GM12878 (cell line): ENCODE results near the gene NDUFA5. TPM values are rescaled to one million over a fixed set of nuclear protein-coding genes. Genes with fewer than 3 reads are reported as not detected.

Source experiments
- ATAC-seq: fragments of 200-7000 bp; cut with Tn5 transposase; 3 replicates; pipeline ENCODE4 v1.9.1; 2020; ENCODE audit warnings: mild to moderate bottlenecking, moderate library complexity
- BruUV-seq: library from RNA; stranded (reverse); fragments of 400-500 nt; replicated peaks from 2 replicates; lab custom pipeline; 2021; lab: Mats Ljungman, UMichigan
- CTCF ChIA-PET: fragments of 300-600 bp; sonication (Branson Sonifier 250); formaldehyde crosslinking; extraction: SDS; loops from one replicate; lab custom pipeline; 2021; ENCODE audit warnings: inconsistent platforms; lab: Yijun Ruan, JAX
- POLR2A ChIA-PET: fragments of 350-600 bp; formaldehyde crosslinking; extraction: SDS; loops from one replicate; lab custom pipeline; 2021; ENCODE audit warnings: inconsistent platforms; lab: Charles Lee
- RAD21 ChIA-PET: fragments of 300-600 bp; sonication (Branson Sonifier 250); formaldehyde crosslinking; loops from one replicate; lab custom pipeline; 2023; ENCODE audit warnings: antibody characterized with exemption; ENCODE audit not compliant: unreplicated experiment; lab: Charles Lee
- SMC1A ChIA-PET: fragments of 300-600 bp; sonication (Branson Sonifier 250); formaldehyde crosslinking; loops from one replicate; lab custom pipeline; 2023; ENCODE audit not compliant: unreplicated experiment, uncharacterized antibody; lab: Charles Lee
- DNase-seq: peaks from one replicate; pipeline ENCODE4 v3.0.0-alpha.2; 2011; ENCODE audit warnings: low read depth, low spot score
- FAIRE-seq: peaks from 3 replicates; lab custom pipeline; 2011; peaks lifted over from hg19 to GRCh38; lab: Jason Lieb, UNC
- H2AFZ ChIP-seq: 2 replicates; pipeline ENCODE4 v1.6.0; 2011; ENCODE audit warnings: low read depth, low read length, control low read depth; ENCODE audit not compliant: control insufficient read depth
- H3K27ac ChIP-seq: 2 replicates; pipeline ENCODE4 v1.5.1; 2011; ENCODE audit warnings: control low read depth; ENCODE audit not compliant: control insufficient read depth, insufficient read depth
- H3K27me3 ChIP-seq, 2 experiments: replicated peaks in 1 of 2; 2 replicates each; pipeline versions ENCODE4 v1.6.0 to v1.6.1; 2011; ENCODE audit warnings: low read length in 1 of 2; ENCODE audit not compliant: control insufficient read depth in 2 of 2, insufficient read depth in 2 of 2
- H3K36me3 ChIP-seq, 2 experiments: 2 replicates each; pipeline ENCODE4 v1.5.1; 2011; ENCODE audit warnings: low read length in 1 of 2; ENCODE audit not compliant: control insufficient read depth in 2 of 2, insufficient read depth in 2 of 2
- H3K4me1 ChIP-seq: 2 replicates; pipeline ENCODE4 v1.6.1; 2011; ENCODE audit warnings: mild to moderate bottlenecking, low read length, moderate library complexity, mixed read lengths; ENCODE audit not compliant: control insufficient read depth, insufficient read depth
- H3K4me2 ChIP-seq: 2 replicates; pipeline ENCODE4 v1.6.0; 2011; ENCODE audit warnings: control low read depth; ENCODE audit not compliant: control insufficient read depth, insufficient read depth
- H3K4me3 ChIP-seq: fragments of 200-600 bp; sonication (generic); 2 replicates; pipeline ENCODE4 v1.5.1; 2016
- H3K79me2 ChIP-seq: 2 replicates; pipeline ENCODE4 v1.6.0; 2011; ENCODE audit warnings: low read length; ENCODE audit not compliant: control insufficient read depth, insufficient read depth
- H3K9ac ChIP-seq: 2 replicates; pipeline ENCODE4 v1.8.0; 2011; ENCODE audit warnings: low read length, control low read depth, mixed read lengths; ENCODE audit not compliant: control insufficient read depth, insufficient read depth
- H3K9me3 ChIP-seq: replicated peaks from 3 replicates; pipeline ENCODE4 v1.5.1; 2011; ENCODE audit warnings: mild to moderate bottlenecking, low read length; ENCODE audit not compliant: control insufficient read depth, insufficient read depth
- H4K20me1 ChIP-seq: 2 replicates; pipeline ENCODE4 v1.6.0; 2011; ENCODE audit not compliant: control insufficient read depth, insufficient read depth
- BHLHE40 ChIP-seq, 2 experiments: fragments of 450-650 bp in 1 of 2; IDR thresholded peaks; 2 replicates each; pipeline ENCODE4 v1.6.1; 2011 to 2017; ENCODE audit warnings: low read depth in 2 of 2, borderline replicate concordance in 1 of 2, improper control_type of control experiment in 1 of 2, low read length in 1 of 2, mild to moderate bottlenecking in 1 of 2
- BMI1 ChIP-seq: fragments of 450-650 bp; IDR thresholded peaks from 2 replicates; pipeline ENCODE4 v1.6.1; 2016; ENCODE audit warnings: mild to moderate bottlenecking, moderate library complexity, borderline replicate concordance
- BRCA1 ChIP-seq: IDR thresholded peaks from 2 replicates; pipeline ENCODE4 v1.6.1; 2011; ENCODE audit warnings: low read depth, low read length, improper control_type of control experiment
- CHD2 ChIP-seq: IDR thresholded peaks from 2 replicates; pipeline ENCODE4 v1.6.1; 2011; ENCODE audit warnings: low read depth, low read length, improper control_type of control experiment, borderline replicate concordance
- KLF5 ChIP-seq: fragments of 450-650 bp; IDR thresholded peaks from 2 replicates; pipeline ENCODE4 v1.6.1; 2014; ENCODE audit warnings: mild to moderate bottlenecking; ENCODE audit not compliant: partially characterized antibody
- RB1 ChIP-seq: fragments of 450-650 bp; formaldehyde crosslinking; IDR thresholded peaks from 2 replicates; pipeline ENCODE4 v1.6.1; 2017; ENCODE audit warnings: mild to moderate bottlenecking, borderline replicate concordance
- SUPT20H ChIP-seq: IDR thresholded peaks from 2 replicates; pipeline ENCODE4 v1.6.1; 2011; ENCODE audit warnings: low read depth, mild to moderate bottlenecking, low read length, moderate library complexity, borderline replicate concordance; ENCODE audit not compliant: control insufficient read depth
- ZSCAN29 ChIP-seq: fragments of 450-650 bp; IDR thresholded peaks from 2 replicates; pipeline ENCODE4 v1.6.1; 2017; ENCODE audit warnings: mild to moderate bottlenecking, moderate library complexity
- WGBS: methylation state at CpG from one replicate; pipeline ENCODE4 v1.1.6; 2016; ENCODE audit warnings: low lambda C conversion rate; ENCODE audit not compliant: insufficient replicate concordance, insufficient coverage; ENCODE audit errors: missing lambda C conversion rate; 5-methylcytosine and 5-hydroxymethylcytosine counted together
- in situ Hi-C: fragments of 300-500 bp; cut with MboI; formaldehyde crosslinking; loops from 9 replicates; pipeline ENCODE4 v1.14.3; 2018; ENCODE audit warnings: mixed read lengths
- intact Hi-C: fragments of 100-400 bp; cut with micrococcal nuclease; formaldehyde crosslinking; loops from one replicate; pipeline ENCODE4 v1.14.2; 2022; ENCODE audit not compliant: unreplicated experiment
- polyA plus RNA-seq, 11 experiments: library from polyadenylated mRNA; depleted of rRNA in 4 of 11; unstranded in 6 of 11; stranded (reverse) in 5 of 11; fragments of >200 nt; fragmentation: Nextera tagmentation in 4 of 11; fragmentation: Illumina TruSeq in 1 of 11; extraction: Ambion mirVana in 4 of 11; extraction: Trizol in 1 of 11; gene quantifications; 1 replicate in 1 of 11; 2 replicates in 10 of 11; pipeline versions ENCODE4 v1.2.1 to v1.2.3, GENCODE V29; 2011 to 2016; ENCODE audit warnings: inconsistent platforms in 2 of 11, missing spikeins in 2 of 11, low read depth in 1 of 11
- total RNA-seq, 4 experiments: library from RNA; depleted of rRNA in 3 of 4; stranded (reverse); fragments of >200 nt in 3 of 4; fragmentation: Illumina TruSeq in 1 of 4; extraction: Trizol in 1 of 4; gene quantifications; 2 replicates each; pipeline versions ENCODE4 v1.2.1 to v1.2.3, GENCODE V29; 2013 to 2021
- TF ChIP-seq, protein P1 (sequence below): fragments of 450-650 bp; IDR thresholded peaks from 2 replicates; pipeline ENCODE4 v1.6.1; 2018; ENCODE audit warnings: mild to moderate bottlenecking, low read depth, moderate library complexity; ENCODE audit not compliant: partially characterized antibody
- TF ChIP-seq, protein P2 (sequence below): fragments of 450-650 bp; IDR thresholded peaks from 2 replicates; pipeline ENCODE4 v1.6.1; 2017; ENCODE audit warnings: mild to moderate bottlenecking, moderate library complexity

Gene NDUFA5
- total and polyA plus RNA-seq, 10 of the 15 experiments (the other 5 are each of a cell fraction or from before 2014, with no cell fraction given), result 51.0 to 209 (median 86.9) TPM

DNA sequence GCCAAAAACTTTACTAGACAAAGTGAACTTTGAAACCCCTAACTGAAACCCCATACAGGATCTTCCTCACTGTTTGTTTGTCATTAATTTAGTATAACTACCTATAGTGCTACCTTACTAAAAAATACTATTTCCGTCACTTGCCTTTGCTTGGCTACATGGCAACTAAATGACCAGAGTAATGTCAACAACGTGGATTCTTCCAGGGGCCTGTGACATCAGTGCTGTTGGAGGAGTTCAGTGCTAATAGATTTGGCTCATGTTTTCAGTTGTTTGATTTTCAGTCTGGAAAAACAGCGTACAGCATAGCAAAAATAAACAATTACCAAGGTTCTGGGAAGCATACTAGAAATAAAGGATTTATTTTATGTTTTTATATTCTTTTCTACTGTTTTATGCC is 41.0 kb upstream of the NDUFA5 start:
- ChIA-PET POLR2A (no interaction called here), RAD21 (no interaction called here), CTCF (no interaction called here), SMC1A (no interaction called here)
- BruUV-seq, result no TSS peak
- no peaks in the 10 kb centered on the region for H3K9me3 ChIP-seq
- no peaks in the 10 kb centered on the region for H3K36me3 ChIP-seq
- H3K27me3 ChIP-seq, result no peaks in the 10 kb centered on the region; a peak in 1 of 4 replicates
- no peaks in the 10 kb centered on the region for H3K4me1 ChIP-seq
- no peaks in the 10 kb centered on the region for H3K79me2 ChIP-seq
- H2AFZ ChIP-seq, result no peak overlapping the region
- ATAC-seq (no peak), FAIRE-seq (no peak)
- intact Hi-C loops (no loop called here), in situ Hi-C loops (no loop called here)
- no peak overlapping the region for H3K27ac ChIP-seq
- H3K4me2 ChIP-seq, result no peak overlapping the region
- 13% methylated on average over 3 of the region's 3 CpGs for WGBS
- no peak overlapping the region for H3K4me3 ChIP-seq
- H4K20me1 ChIP-seq, result no peaks in the 10 kb centered on the region
- H3K9ac ChIP-seq, result no peak overlapping the region
- no peak for TF ChIP-seq KLF5
- TF ChIP-seq, protein P1, sequence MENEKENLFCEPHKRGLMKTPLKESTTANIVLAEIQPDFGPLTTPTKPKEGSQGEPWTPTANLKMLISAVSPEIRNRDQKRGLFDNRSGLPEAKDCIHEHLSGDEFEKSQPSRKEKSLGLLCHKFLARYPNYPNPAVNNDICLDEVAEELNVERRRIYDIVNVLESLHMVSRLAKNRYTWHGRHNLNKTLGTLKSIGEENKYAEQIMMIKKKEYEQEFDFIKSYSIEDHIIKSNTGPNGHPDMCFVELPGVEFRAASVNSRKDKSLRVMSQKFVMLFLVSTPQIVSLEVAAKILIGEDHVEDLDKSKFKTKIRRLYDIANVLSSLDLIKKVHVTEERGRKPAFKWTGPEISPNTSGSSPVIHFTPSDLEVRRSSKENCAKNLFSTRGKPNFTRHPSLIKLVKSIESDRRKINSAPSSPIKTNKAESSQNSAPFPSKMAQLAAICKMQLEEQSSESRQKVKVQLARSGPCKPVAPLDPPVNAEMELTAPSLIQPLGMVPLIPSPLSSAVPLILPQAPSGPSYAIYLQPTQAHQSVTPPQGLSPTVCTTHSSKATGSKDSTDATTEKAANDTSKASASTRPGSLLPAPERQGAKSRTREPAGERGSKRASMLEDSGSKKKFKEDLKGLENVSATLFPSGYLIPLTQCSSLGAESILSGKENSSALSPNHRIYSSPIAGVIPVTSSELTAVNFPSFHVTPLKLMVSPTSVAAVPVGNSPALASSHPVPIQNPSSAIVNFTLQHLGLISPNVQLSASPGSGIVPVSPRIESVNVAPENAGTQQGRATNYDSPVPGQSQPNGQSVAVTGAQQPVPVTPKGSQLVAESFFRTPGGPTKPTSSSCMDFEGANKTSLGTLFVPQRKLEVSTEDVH, result no peak
- TF ChIP-seq BMI1, result no peak
- TF ChIP-seq, all 136 proteins: peak for 0
- no peak for DNase-seq

DNA sequence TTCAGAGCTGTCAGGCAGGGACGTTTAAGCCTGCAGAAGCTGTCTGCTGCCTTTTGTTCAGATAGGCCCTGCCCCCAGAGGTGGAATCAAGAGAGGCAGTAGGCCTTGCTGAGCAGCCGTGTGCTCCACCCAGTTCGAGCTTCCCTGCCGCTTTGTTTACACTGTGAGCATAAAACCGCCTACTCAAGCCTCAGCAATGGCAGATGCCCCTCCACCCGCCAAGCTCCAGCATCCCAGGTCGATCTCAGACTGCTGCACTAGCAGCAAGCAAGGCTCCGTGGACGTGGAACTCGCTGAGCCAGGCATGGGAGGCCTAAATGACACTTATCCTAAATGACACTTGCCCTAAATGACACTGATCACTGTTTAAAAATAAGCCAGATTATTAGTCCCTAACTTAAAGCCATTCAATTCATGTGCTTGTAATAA is 37.2 kb upstream of the NDUFA5 start:
- SMC1A ChIA-PET, result interaction anchor here (0.5 kb wide), 1 partner anchor 12 kb away, joined by 3 read pairs; no protein-coding TSS in a partner anchor
- Histone ChIP-seq H3K4me3 (no peak overlapping the region), H3K4me1 (no peaks in the 10 kb centered on the region), H3K4me2 (no peak overlapping the region), H3K27ac (no peak overlapping the region), H3K9ac (no peak overlapping the region), H4K20me1 (no peaks in the 10 kb centered on the region), H3K27me3 (no peaks in the 10 kb centered on the region; a peak in 1 of 4 replicates), H3K9me3 (no peaks in the 10 kb centered on the region), H3K36me3 (no peaks in the 10 kb centered on the region), H2AFZ (no peak overlapping the region), H3K79me2 (no peaks in the 10 kb centered on the region)
- CTCF ChIA-PET, result interaction anchor here (1.4 to 1.7 kb wide), 2 partner anchors 20 to 101 kb away, joined by 4 read pairs; no protein-coding TSS in a partner anchor
- POLR2A ChIA-PET, result no interaction called here
- in situ Hi-C loops (no loop called here), intact Hi-C loops (no loop called here)
- no TSS peak for BruUV-seq
- FAIRE-seq (no peak), DNase-seq (no peak), ATAC-seq (no peak)
- RAD21 ChIA-PET, result no interaction called here
- 43% methylated on average over 10 of the region's 10 CpGs for whole genome bisulfite sequencing
- TF ChIP-seq SUPT20H, result no peak
- TF ChIP-seq ZSCAN29, result no peak
- TF ChIP-seq, protein P2, sequence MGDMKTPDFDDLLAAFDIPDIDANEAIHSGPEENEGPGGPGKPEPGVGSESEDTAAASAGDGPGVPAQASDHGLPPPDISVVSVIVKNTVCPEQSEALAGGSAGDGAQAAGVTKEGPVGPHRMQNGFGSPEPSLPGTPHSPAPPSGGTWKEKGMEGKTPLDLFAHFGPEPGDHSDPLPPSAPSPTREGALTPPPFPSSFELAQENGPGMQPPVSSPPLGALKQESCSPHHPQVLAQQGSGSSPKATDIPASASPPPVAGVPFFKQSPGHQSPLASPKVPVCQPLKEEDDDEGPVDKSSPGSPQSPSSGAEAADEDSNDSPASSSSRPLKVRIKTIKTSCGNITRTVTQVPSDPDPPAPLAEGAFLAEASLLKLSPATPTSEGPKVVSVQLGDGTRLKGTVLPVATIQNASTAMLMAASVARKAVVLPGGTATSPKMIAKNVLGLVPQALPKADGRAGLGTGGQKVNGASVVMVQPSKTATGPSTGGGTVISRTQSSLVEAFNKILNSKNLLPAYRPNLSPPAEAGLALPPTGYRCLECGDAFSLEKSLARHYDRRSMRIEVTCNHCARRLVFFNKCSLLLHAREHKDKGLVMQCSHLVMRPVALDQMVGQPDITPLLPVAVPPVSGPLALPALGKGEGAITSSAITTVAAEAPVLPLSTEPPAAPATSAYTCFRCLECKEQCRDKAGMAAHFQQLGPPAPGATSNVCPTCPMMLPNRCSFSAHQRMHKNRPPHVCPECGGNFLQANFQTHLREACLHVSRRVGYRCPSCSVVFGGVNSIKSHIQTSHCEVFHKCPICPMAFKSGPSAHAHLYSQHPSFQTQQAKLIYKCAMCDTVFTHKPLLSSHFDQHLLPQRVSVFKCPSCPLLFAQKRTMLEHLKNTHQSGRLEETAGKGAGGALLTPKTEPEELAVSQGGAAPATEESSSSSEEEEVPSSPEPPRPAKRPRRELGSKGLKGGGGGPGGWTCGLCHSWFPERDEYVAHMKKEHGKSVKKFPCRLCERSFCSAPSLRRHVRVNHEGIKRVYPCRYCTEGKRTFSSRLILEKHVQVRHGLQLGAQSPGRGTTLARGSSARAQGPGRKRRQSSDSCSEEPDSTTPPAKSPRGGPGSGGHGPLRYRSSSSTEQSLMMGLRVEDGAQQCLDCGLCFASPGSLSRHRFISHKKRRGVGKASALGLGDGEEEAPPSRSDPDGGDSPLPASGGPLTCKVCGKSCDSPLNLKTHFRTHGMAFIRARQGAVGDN, result no peak
- no peak for TF ChIP-seq BHLHE40 (IDR thresholded peaks at IDR 0.05; ENCODE audit: borderline replicate concordance in 1 of 2, low read depth in 2 of 2, low read length in 1 of 2)
- no peak for TF ChIP-seq BRCA1
- no peak for TF ChIP-seq RB1
- no peak for TF ChIP-seq CHD2
